GM23338 (cell line): Measurements from ENCODE around the gene PYGB. TPM values are rescaled to one million over a fixed set of nuclear protein-coding genes. Genes with fewer than 3 reads are reported as not detected.
A peak's percentile ranks its signal among the peaks of the same experiment; 100 is the strongest.

Experiments
- ATAC-seq: fragments of 200-7000 bp; cut with Tn5 transposase; 3 replicates; pipeline ENCODE4 v1.9.1; 2020
- DNase-seq: peaks from one replicate; pipeline ENCODE4 v3.0.0-alpha.2; 2015; ENCODE audit warnings: low spot score
- H2AFZ ChIP-seq: fragments of 200-600 bp; sonication (generic); 2 replicates; pipeline ENCODE4 v1.8.0; 2016; ENCODE audit warnings: antibody characterized with exemption, mild to moderate bottlenecking, moderate library complexity
- H3F3A ChIP-seq: fragments of 200-600 bp; sonication (generic); replicated peaks from 2 replicates; pipeline ENCODE4 v1.8.0; 2017; ENCODE audit warnings: antibody characterized with exemption, mixed run types, low read depth
- H3K27ac ChIP-seq: fragments of 200-600 bp; sonication (generic); 2 replicates; pipeline ENCODE4 v1.6.1; 2016; ENCODE audit warnings: low read depth
- H3K27me3 ChIP-seq: fragments of 200-600 bp; sonication (generic); 2 replicates; pipeline ENCODE4 v1.8.0; 2016; ENCODE audit warnings: mild to moderate bottlenecking, mixed run types, moderate library complexity; ENCODE audit not compliant: insufficient read depth
- H3K36me3 ChIP-seq: fragments of 200-600 bp; sonication (generic); 2 replicates; pipeline ENCODE4 v1.8.0; 2016; ENCODE audit warnings: mild to moderate bottlenecking; ENCODE audit not compliant: insufficient read depth
- H3K4me1 ChIP-seq: fragments of 200-600 bp; sonication (generic); 2 replicates; pipeline ENCODE4 v1.8.0; 2016; ENCODE audit warnings: mild to moderate bottlenecking, moderate library complexity; ENCODE audit not compliant: insufficient read depth
- H3K4me2 ChIP-seq: fragments of 200-600 bp; sonication (generic); 2 replicates; pipeline ENCODE4 v1.7.1; 2017; ENCODE audit warnings: mixed run types
- H3K4me3 ChIP-seq: fragments of 200-600 bp; sonication (generic); 2 replicates; pipeline ENCODE4 v1.6.1; 2016; ENCODE audit warnings: mixed run types
- H3K79me2 ChIP-seq: fragments of 200-600 bp; sonication (generic); replicated peaks from 2 replicates; pipeline ENCODE4 v1.8.0; 2017; ENCODE audit warnings: mild to moderate bottlenecking; ENCODE audit not compliant: insufficient read depth
- H3K9me2 ChIP-seq: fragments of 200-600 bp; sonication (generic); 2 replicates; pipeline ENCODE4 v1.8.0; 2017; ENCODE audit not compliant: insufficient read depth
- H4K20me1 ChIP-seq: fragments of 200-600 bp; sonication (generic); replicated peaks from 2 replicates; pipeline ENCODE4 v1.8.0; 2017; ENCODE audit warnings: mild to moderate bottlenecking; ENCODE audit not compliant: insufficient read depth
- H3K27ac Mint-ChIP-seq: 2 replicates; pipeline ENCODE4 v1.8.0; 2020; ENCODE audit warnings: inconsistent platforms, mild to moderate bottlenecking, moderate library complexity, mixed read lengths
- H3K27me3 Mint-ChIP-seq: 3 replicates; pipeline ENCODE4 v1.8.0; 2022; ENCODE audit warnings: low read depth, mild to moderate bottlenecking, moderate library complexity, mixed read lengths, inconsistent platforms; ENCODE audit not compliant: insufficient read depth, poor library complexity
- H3K36me3 Mint-ChIP-seq: 3 replicates; pipeline ENCODE4 v1.8.0; 2021; ENCODE audit warnings: low read depth, mild to moderate bottlenecking, inconsistent platforms, moderate library complexity, mixed read lengths
- H3K4me1 Mint-ChIP-seq: 3 replicates; pipeline ENCODE4 v1.8.0; 2020; ENCODE audit warnings: mild to moderate bottlenecking, inconsistent platforms, mixed read lengths
- H3K4me3 Mint-ChIP-seq: 3 replicates; pipeline ENCODE4 v1.8.0; 2021; ENCODE audit warnings: moderate library complexity, mild to moderate bottlenecking, inconsistent platforms, mixed read lengths
- H3K9me3 Mint-ChIP-seq: 3 replicates; pipeline ENCODE4 v1.8.0; 2020; ENCODE audit warnings: moderate library complexity, mild to moderate bottlenecking, inconsistent platforms, mixed read lengths
- CREB1 ChIP-seq: fragments of 250-450 bp; sonication (Bioruptor Pico); IDR thresholded peaks from 2 replicates; pipeline ENCODE4 v1.5.0; 2020; ENCODE audit warnings: low read depth, mild to moderate bottlenecking, moderate library complexity
- CTCF ChIP-seq, 2 experiments: fragments of 200-600 bp in 1 of 2; sonication (generic) in 1 of 2; conservative IDR thresholded peaks; 2 replicates each; pipeline versions ENCODE4 v1.5.1 to v1.6.1; 2016 to 2017; ENCODE audit warnings: antibody characterized with exemption in 2 of 2, low read depth in 2 of 2, mild to moderate bottlenecking in 2 of 2, moderate library complexity in 1 of 2
- EZH2 ChIP-seq: fragments of 200-600 bp; sonication (generic); IDR thresholded peaks from one replicate; pipeline ENCODE4 v1.8.0; 2017; ENCODE audit warnings: antibody characterized with exemption, mild to moderate bottlenecking, low read depth; ENCODE audit not compliant: unreplicated experiment
- EZH2phosphoT487 ChIP-seq: fragments of 200-600 bp; sonication (generic); IDR thresholded peaks from one replicate; pipeline ENCODE4 v1.8.1; 2018; ENCODE audit warnings: antibody characterized with exemption; ENCODE audit not compliant: unreplicated experiment
- JUNB ChIP-seq: IDR thresholded peaks from one replicate; pipeline ENCODE4 v1.6.1; 2016; ENCODE audit warnings: antibody characterized with exemption; ENCODE audit not compliant: unreplicated experiment
- NANOG ChIP-seq: IDR thresholded peaks from 2 replicates; pipeline ENCODE4 v1.6.1; 2016; ENCODE audit warnings: antibody characterized with exemption, borderline replicate concordance
- POLR2AphosphoS5 ChIP-seq: IDR thresholded peaks from 2 replicates; pipeline ENCODE4 v1.6.1; 2016; ENCODE audit warnings: antibody characterized with exemption, low read depth
- STAT1 ChIP-seq: IDR thresholded peaks from one replicate; pipeline ENCODE4 v1.6.1; 2016; ENCODE audit warnings: antibody characterized with exemption; ENCODE audit not compliant: unreplicated experiment
- ZNF114 ChIP-seq: fragments of 250-450 bp; sonication (Bioruptor Pico); IDR thresholded peaks from 2 replicates; pipeline ENCODE4 v1.5.0; 2020; ENCODE audit warnings: mild to moderate bottlenecking, moderate library complexity
- ZNF331 ChIP-seq: fragments of 250-450 bp; sonication (Bioruptor Pico); IDR thresholded peaks from 2 replicates; pipeline ENCODE4 v1.5.0; 2020; ENCODE audit warnings: low read depth, mild to moderate bottlenecking, moderate library complexity
- ZNF462 ChIP-seq: fragments of 250-450 bp; sonication (Bioruptor Pico); IDR thresholded peaks from 2 replicates; pipeline ENCODE4 v1.5.0; 2020; ENCODE audit warnings: mild to moderate bottlenecking, moderate library complexity
- polyA plus RNA-seq: library from polyadenylated mRNA; unstranded; fragments of >200 nt; fragmentation: Nextera tagmentation; extraction: Ambion mirVana; gene quantifications from 2 replicates; pipeline ENCODE4 v1.2.1, GENCODE V29; 2016
- total RNA-seq: library from RNA; depleted of rRNA; stranded (reverse); fragments of >200 nt; shearing (Covaris generic); gene quantifications from 2 replicates; pipeline ENCODE4 v1.2.3, GENCODE V29; 2014
- TF ChIP-seq, protein P1 (sequence below): IDR thresholded peaks from 2 replicates; pipeline ENCODE4 v1.6.1; 2016; ENCODE audit warnings: antibody characterized with exemption
- TF ChIP-seq, protein P2 (sequence below): IDR thresholded peaks from one replicate; pipeline ENCODE4 v1.6.1; 2018; ENCODE audit warnings: antibody characterized with exemption; ENCODE audit not compliant: unreplicated experiment

Gene PYGB
- total and polyA plus RNA-seq, 2 experiments from 2014 or later, result 15.6 to 64.0 TPM

DNA sequence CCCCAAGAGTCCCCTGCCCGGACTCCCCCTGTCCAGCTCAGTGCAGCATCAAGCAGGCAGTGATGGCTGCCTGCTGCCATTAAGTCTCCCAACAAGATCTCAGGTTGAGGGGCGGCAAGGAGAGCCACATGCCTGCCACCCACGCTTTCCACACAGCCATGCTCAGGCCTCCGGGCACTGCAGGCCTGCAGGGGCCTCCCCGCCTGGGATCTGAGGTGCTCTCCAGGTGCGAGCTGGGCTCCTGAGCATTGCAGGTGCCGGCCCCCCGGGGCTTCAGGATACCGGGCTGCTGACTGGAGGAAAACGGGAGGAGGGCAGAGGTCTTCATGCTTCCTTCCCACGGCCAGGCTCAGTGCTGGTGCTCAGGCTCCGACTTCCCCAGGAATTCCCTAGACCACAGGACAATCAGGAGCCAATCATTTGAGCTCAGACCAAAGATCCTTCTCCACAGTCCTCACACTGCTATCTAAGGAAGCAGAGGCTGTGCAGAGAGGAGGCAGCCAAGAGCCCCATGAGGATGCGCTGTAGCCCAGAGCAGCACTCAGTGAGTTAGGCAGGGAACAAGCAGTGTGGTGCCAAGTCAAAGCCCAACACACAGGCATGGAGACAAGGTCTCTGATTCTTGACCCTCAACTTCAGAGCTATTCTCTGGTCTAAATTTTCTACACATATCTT, 52.7 kb downstream of the PYGB start:
- peak; percentile 23 for DNase-seq
- H3K36me3 ChIP-seq, result peaks cover 9% of the 10 kb centered on the region; the same call in 1 of the 2 replicates
- peak; percentile 10; the same call in 2 of the 3 replicates for ATAC-seq
- Mint-ChIP-seq H3K4me3 (no peak overlapping the region), H3K36me3 (peaks cover 29% of the 10 kb centered on the region), H3K27me3 (peaks cover 12% of the 10 kb centered on the region), H3K27ac (no peak overlapping the region), H3K9me3 (no peaks in the 10 kb centered on the region; the same call in 2 of the 3 replicates), H3K4me1 (peaks cover 19% of the 10 kb centered on the region; the same call in 2 of the 3 replicates)
- H3K79me2 ChIP-seq, result no peaks in the 10 kb centered on the region
- H3K4me2 ChIP-seq, result no peak overlapping the region
- H4K20me1 ChIP-seq, result no peaks in the 10 kb centered on the region
- no peak overlapping the region for H3K27ac ChIP-seq
- no peaks in the 10 kb centered on the region for H3K9me2 ChIP-seq
- H3K4me1 ChIP-seq, result peaks cover 5% of the 10 kb centered on the region; the same call in 1 of the 2 replicates
- no peaks in the 10 kb centered on the region for H3K27me3 ChIP-seq
- 0 out of 2 replicates have a peak, but pooled peaks cover 5% of the 10 kb centered on the region for H3F3A ChIP-seq
- TF ChIP-seq EZH2 (no peak), NANOG (no peak), JUNB (no peak), POLR2AphosphoS5 (no peak), ZNF462 (no peak), EZH2phosphoT487 (no peak), ZNF331 (no peak), CTCF (conservative IDR thresholded peaks at IDR 0.05; ENCODE audit: low read depth in 2 of 2) (no peak), CREB1 (no peak), STAT1 (no peak), ZNF114 (CRISPR knock-in tag) (no peak)
- TF ChIP-seq, protein P1, sequence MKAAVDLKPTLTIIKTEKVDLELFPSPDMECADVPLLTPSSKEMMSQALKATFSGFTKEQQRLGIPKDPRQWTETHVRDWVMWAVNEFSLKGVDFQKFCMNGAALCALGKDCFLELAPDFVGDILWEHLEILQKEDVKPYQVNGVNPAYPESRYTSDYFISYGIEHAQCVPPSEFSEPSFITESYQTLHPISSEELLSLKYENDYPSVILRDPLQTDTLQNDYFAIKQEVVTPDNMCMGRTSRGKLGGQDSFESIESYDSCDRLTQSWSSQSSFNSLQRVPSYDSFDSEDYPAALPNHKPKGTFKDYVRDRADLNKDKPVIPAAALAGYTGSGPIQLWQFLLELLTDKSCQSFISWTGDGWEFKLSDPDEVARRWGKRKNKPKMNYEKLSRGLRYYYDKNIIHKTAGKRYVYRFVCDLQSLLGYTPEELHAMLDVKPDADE, result no peak
- TF ChIP-seq, protein P2, sequence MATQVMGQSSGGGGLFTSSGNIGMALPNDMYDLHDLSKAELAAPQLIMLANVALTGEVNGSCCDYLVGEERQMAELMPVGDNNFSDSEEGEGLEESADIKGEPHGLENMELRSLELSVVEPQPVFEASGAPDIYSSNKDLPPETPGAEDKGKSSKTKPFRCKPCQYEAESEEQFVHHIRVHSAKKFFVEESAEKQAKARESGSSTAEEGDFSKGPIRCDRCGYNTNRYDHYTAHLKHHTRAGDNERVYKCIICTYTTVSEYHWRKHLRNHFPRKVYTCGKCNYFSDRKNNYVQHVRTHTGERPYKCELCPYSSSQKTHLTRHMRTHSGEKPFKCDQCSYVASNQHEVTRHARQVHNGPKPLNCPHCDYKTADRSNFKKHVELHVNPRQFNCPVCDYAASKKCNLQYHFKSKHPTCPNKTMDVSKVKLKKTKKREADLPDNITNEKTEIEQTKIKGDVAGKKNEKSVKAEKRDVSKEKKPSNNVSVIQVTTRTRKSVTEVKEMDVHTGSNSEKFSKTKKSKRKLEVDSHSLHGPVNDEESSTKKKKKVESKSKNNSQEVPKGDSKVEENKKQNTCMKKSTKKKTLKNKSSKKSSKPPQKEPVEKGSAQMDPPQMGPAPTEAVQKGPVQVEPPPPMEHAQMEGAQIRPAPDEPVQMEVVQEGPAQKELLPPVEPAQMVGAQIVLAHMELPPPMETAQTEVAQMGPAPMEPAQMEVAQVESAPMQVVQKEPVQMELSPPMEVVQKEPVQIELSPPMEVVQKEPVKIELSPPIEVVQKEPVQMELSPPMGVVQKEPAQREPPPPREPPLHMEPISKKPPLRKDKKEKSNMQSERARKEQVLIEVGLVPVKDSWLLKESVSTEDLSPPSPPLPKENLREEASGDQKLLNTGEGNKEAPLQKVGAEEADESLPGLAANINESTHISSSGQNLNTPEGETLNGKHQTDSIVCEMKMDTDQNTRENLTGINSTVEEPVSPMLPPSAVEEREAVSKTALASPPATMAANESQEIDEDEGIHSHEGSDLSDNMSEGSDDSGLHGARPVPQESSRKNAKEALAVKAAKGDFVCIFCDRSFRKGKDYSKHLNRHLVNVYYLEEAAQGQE, result no peak
- no peak overlapping the region for H3K4me3 ChIP-seq
- no peak overlapping the region for H2AFZ ChIP-seq
